Hepatocyte (in vitro differentiated cells): ENCODE results near the gene OR8B8. TPM values are rescaled to one million over a fixed set of nuclear protein-coding genes. Genes with fewer than 3 reads are reported as not detected.

Experiments used
- DNase-seq: peaks from one replicate; pipeline ENCODE4 v3.0.0-alpha.2; 2016; ENCODE audit warnings: low spot score
- H2AFZ ChIP-seq: fragments of 200-600 bp; sonication (generic); 2 replicates; pipeline ENCODE4 v1.6.0; 2016; ENCODE audit warnings: antibody characterized with exemption, mild to moderate bottlenecking
- H3K27ac ChIP-seq: fragments of 200-600 bp; sonication (generic); 2 replicates; pipeline ENCODE4 v1.5.1; 2016; ENCODE audit warnings: mild to moderate bottlenecking
- H3K27me3 ChIP-seq: fragments of 200-600 bp; sonication (generic); 2 replicates; pipeline ENCODE4 v1.6.1; 2016
- H3K36me3 ChIP-seq: fragments of 200-600 bp; sonication (generic); replicated peaks from 2 replicates; pipeline ENCODE4 v1.5.1; 2016; ENCODE audit warnings: low read depth; ENCODE audit not compliant: insufficient read depth
- H3K4me1 ChIP-seq: fragments of 200-600 bp; sonication (generic); 2 replicates; pipeline ENCODE4 v1.5.1; 2016; ENCODE audit warnings: mild to moderate bottlenecking, moderate library complexity; ENCODE audit not compliant: insufficient read depth
- H3K4me2 ChIP-seq: fragments of 200-600 bp; sonication (generic); 2 replicates; pipeline ENCODE4 v1.6.0; 2016
- H3K4me3 ChIP-seq: fragments of 200-600 bp; sonication (generic); 2 replicates; pipeline ENCODE4 v1.5.1; 2016; ENCODE audit warnings: mild to moderate bottlenecking
- H3K79me2 ChIP-seq: fragments of 200-600 bp; sonication (generic); 2 replicates; pipeline ENCODE4 v1.6.0; 2017; ENCODE audit warnings: mild to moderate bottlenecking
- H3K9me2 ChIP-seq: fragments of 200-600 bp; sonication (generic); replicated peaks from 2 replicates; pipeline ENCODE4 v1.6.0; 2017; ENCODE audit warnings: mild to moderate bottlenecking; ENCODE audit not compliant: insufficient read depth
- H3K9me3 ChIP-seq: fragments of 200-600 bp; sonication (generic); 2 replicates; pipeline ENCODE4 v1.5.1; 2016; ENCODE audit warnings: low read depth, mild to moderate bottlenecking
- H4K20me1 ChIP-seq: fragments of 200-600 bp; sonication (generic); 2 replicates; pipeline ENCODE4 v1.6.0; 2016; ENCODE audit warnings: mild to moderate bottlenecking; ENCODE audit not compliant: insufficient read depth, poor library complexity, severe bottlenecking
- CTCF ChIP-seq: fragments of 200-600 bp; sonication (generic); IDR thresholded peaks from 2 replicates; pipeline ENCODE4 v1.5.1; 2016; ENCODE audit warnings: antibody characterized with exemption, mild to moderate bottlenecking; ENCODE audit not compliant: poor library complexity
- EZH2 ChIP-seq: fragments of 200-600 bp; sonication (generic); IDR thresholded peaks from 2 replicates; pipeline ENCODE4 v1.6.1; 2016; ENCODE audit warnings: antibody characterized with exemption, mild to moderate bottlenecking, borderline replicate concordance
- EZH2phosphoT487 ChIP-seq: fragments of 200-600 bp; sonication (generic); IDR thresholded peaks from one replicate; pipeline ENCODE4 v1.6.1; 2018; ENCODE audit warnings: antibody characterized with exemption, mild to moderate bottlenecking, low read depth, moderate library complexity; ENCODE audit not compliant: unreplicated experiment, severe bottlenecking
- WGBS: methylation state at CpG from one replicate; pipeline ENCODE4 v1.1.6; 2016; ENCODE audit warnings: low lambda C conversion rate; ENCODE audit errors: missing lambda C conversion rate; 5-methylcytosine and 5-hydroxymethylcytosine counted together
- polyA plus RNA-seq: library from polyadenylated mRNA; unstranded; fragments of >200 nt; fragmentation: Nextera tagmentation; extraction: Ambion mirVana; gene quantifications from 2 replicates; pipeline ENCODE4 v1.2.1, GENCODE V29; 2016
- total RNA-seq: library from RNA; depleted of rRNA; stranded (reverse); fragments of >200 nt; gene quantifications from 2 replicates; pipeline ENCODE4 v1.2.3, GENCODE V29; 2014

Gene OR8B8
- total and polyA plus RNA-seq, 2 experiments from 2014 or later, result not detected

GRCh38 chr11:124470561-124471227, 25.2 kb upstream of the OR8B8 start:
- no peaks in the 10 kb centered on the region for H3K9me3 ChIP-seq
- TF ChIP-seq CTCF, result no peak
- no peak for TF ChIP-seq EZH2
- no peak for TF ChIP-seq EZH2phosphoT487
- H3K27me3 ChIP-seq, result no peaks in the 10 kb centered on the region
- H3K27ac ChIP-seq, result no peak overlapping the region
- H3K4me3 ChIP-seq, result no peak overlapping the region
- no peaks in the 10 kb centered on the region for H3K36me3 ChIP-seq
- no peaks in the 10 kb centered on the region for H3K4me1 ChIP-seq
- no peaks in the 10 kb centered on the region for H3K79me2 ChIP-seq
- H4K20me1 ChIP-seq, result no peaks in the 10 kb centered on the region
- H2AFZ ChIP-seq, result no peak overlapping the region
- H3K9me2 ChIP-seq, result no peaks in the 10 kb centered on the region
- WGBS, result 89% methylated on average over 11 of the region's 11 CpGs
- no peak overlapping the region for H3K4me2 ChIP-seq
- DNase-seq, result no peak

GRCh38 chr11:124467381-124467927, 22.0 kb upstream of the OR8B8 start:
- no peak overlapping the region for H3K4me3 ChIP-seq
- 87% methylated on average over 8 of the region's 8 CpGs for WGBS
- no peak overlapping the region for H2AFZ ChIP-seq
- no peaks in the 10 kb centered on the region for H3K36me3 ChIP-seq
- no peak for DNase-seq
- H3K27me3 ChIP-seq, result no peaks in the 10 kb centered on the region
- H3K9me3 ChIP-seq, result no peaks in the 10 kb centered on the region
- no peaks in the 10 kb centered on the region for H4K20me1 ChIP-seq
- no peaks in the 10 kb centered on the region for H3K79me2 ChIP-seq
- no peak overlapping the region for H3K4me2 ChIP-seq
- H3K27ac ChIP-seq, result no peak overlapping the region
- H3K4me1 ChIP-seq, result no peaks in the 10 kb centered on the region
- no peak for TF ChIP-seq CTCF
- no peak for TF ChIP-seq EZH2
- no peak for TF ChIP-seq EZH2phosphoT487
- H3K9me2 ChIP-seq, result no peaks in the 10 kb centered on the region

GRCh38 chr11:124465368-124465767, 19.9 kb upstream of the OR8B8 start:
- Histone ChIP-seq H3K9me3 (no peaks in the 10 kb centered on the region), H4K20me1 (no peaks in the 10 kb centered on the region), H3K4me2 (no peak overlapping the region), H3K27ac (no peak overlapping the region), H3K36me3 (no peaks in the 10 kb centered on the region), H3K79me2 (no peaks in the 10 kb centered on the region), H3K4me3 (no peak overlapping the region), H3K4me1 (no peaks in the 10 kb centered on the region), H3K27me3 (no peaks in the 10 kb centered on the region), H2AFZ (no peak overlapping the region), H3K9me2 (no peaks in the 10 kb centered on the region)
- 85% methylated on average over 4 of the region's 4 CpGs for WGBS
- TF ChIP-seq CTCF, result no peak
- TF ChIP-seq EZH2phosphoT487, result no peak
- no peak for TF ChIP-seq EZH2
- DNase-seq, result no peak
